K562 (cell line): Measurements from ENCODE around the gene KRTAP22-2. TPM values are rescaled to one million over a fixed set of nuclear protein-coding genes. Genes with fewer than 3 reads are reported as not detected.
A peak's percentile ranks its signal among the peaks of the same experiment; 100 is the strongest.

Experiments
- ATAC-seq: fragments of 200-7000 bp; cut with Tn5 transposase; 3 replicates; pipeline ENCODE4 v1.9.1; 2020; ENCODE audit warnings: moderate library complexity
- BruUV-seq: library from RNA; stranded (reverse); fragments of 400-500 nt; replicated peaks from 2 replicates; lab custom pipeline; 2021; lab: Mats Ljungman, UMichigan
- CTCF ChIA-PET: fragments of 300-600 bp; formaldehyde crosslinking; extraction: SDS; loops from one replicate; lab custom pipeline; 2021; ENCODE audit warnings: low intra/inter-chr PET ratio; lab: Yijun Ruan, JAX
- POLR2A ChIA-PET: fragments of 300-600, 350-650 bp; sonication (Branson Sonifier 250); formaldehyde crosslinking; extraction: SDS; loops from one replicate; lab custom pipeline; 2021; ENCODE audit warnings: antibody characterized with exemption, inconsistent platforms; lab: Yijun Ruan, JAX
- DNase-seq, 4 experiments: peaks; one replicate each; pipeline versions ENCODE4 v3.0.0 to v3.0.0-alpha.2; 2011 to 2018; ENCODE audit warnings: low spot score in 3 of 4, mixed read lengths in 3 of 4; ENCODE audit errors: extremely low read depth in 1 of 4
- FAIRE-seq: peaks from 2 replicates; lab custom pipeline; 2011; peaks lifted over from hg19 to GRCh38; lab: Jason Lieb, UNC
- H2AFZ ChIP-seq: 2 replicates; pipeline ENCODE4 v1.6.0; 2011; ENCODE audit warnings: low read depth, low read length, control low read depth, inconsistent platforms
- H3K27ac ChIP-seq: fragments of 200-600 bp; 3 replicates; pipeline ENCODE4 v1.8.0; 2011; ENCODE audit warnings: low read depth, mild to moderate bottlenecking, control low read depth, inconsistent platforms, low read length, moderate library complexity, mixed read lengths; ENCODE audit errors: extremely low read depth
- H3K27me3 ChIP-seq, 2 experiments: fragments of 300-600 bp in 1 of 2; 2 replicates in 1 of 2; 3 replicates in 1 of 2; pipeline versions ENCODE4 v1.6.0 to v1.8.0; 2011; ENCODE audit warnings: inconsistent platforms in 2 of 2, low read length in 2 of 2, mild to moderate bottlenecking in 1 of 2, mixed read lengths in 1 of 2, moderate library complexity in 1 of 2; ENCODE audit not compliant: control insufficient read depth in 2 of 2, insufficient read depth in 2 of 2
- H3K36me3 ChIP-seq: fragments of 300-600 bp; 3 replicates; pipeline ENCODE4 v1.8.0; 2011; ENCODE audit warnings: mild to moderate bottlenecking, low read length, inconsistent platforms; ENCODE audit not compliant: control insufficient read depth, insufficient read depth
- H3K4me1 ChIP-seq, 2 experiments: fragments of 200-600 bp in 1 of 2; replicated peaks in 1 of 2; 2 replicates in 1 of 2; 3 replicates in 1 of 2; pipeline versions ENCODE4 v1.5.1 to v1.8.0; 2011; ENCODE audit warnings: inconsistent platforms in 2 of 2, low read length in 2 of 2, mild to moderate bottlenecking in 1 of 2, mixed read lengths in 1 of 2, moderate library complexity in 1 of 2; ENCODE audit not compliant: control insufficient read depth in 2 of 2, insufficient read depth in 2 of 2
- H3K4me2 ChIP-seq: 2 replicates; pipeline ENCODE4 v1.6.1; 2011; ENCODE audit warnings: low read length, control low read depth, inconsistent platforms, mixed read lengths; ENCODE audit not compliant: insufficient read depth
- H3K4me3 ChIP-seq: fragments of 200-600 bp; sonication (generic), shearing (Covaris generic); 2 replicates; pipeline ENCODE4 v1.5.1; 2016; ENCODE audit warnings: control low read depth, inconsistent platforms
- H3K79me2 ChIP-seq: fragments of 200-600 bp; 3 replicates; pipeline ENCODE4 v1.8.0; 2011; ENCODE audit warnings: low read length, inconsistent platforms; ENCODE audit not compliant: control insufficient read depth, insufficient read depth
- H3K9ac ChIP-seq, 2 experiments: 2 replicates each; pipeline versions ENCODE4 v1.6.0 to v1.6.1; 2011; ENCODE audit warnings: low read depth in 2 of 2, low read length in 2 of 2, control low read depth in 1 of 2, inconsistent platforms in 1 of 2, mild to moderate bottlenecking in 1 of 2, mixed read lengths in 1 of 2; ENCODE audit not compliant: insufficient read depth in 1 of 2
- H3K9me1 ChIP-seq: one replicate; pipeline ENCODE4 v1.6.0; 2011; ENCODE audit warnings: inconsistent platforms, mild to moderate bottlenecking, low read length, moderate library complexity; ENCODE audit not compliant: control insufficient read depth, insufficient read depth
- H3K9me3 ChIP-seq: replicated peaks from 2 replicates; pipeline ENCODE4 v1.5.1; 2011; ENCODE audit warnings: low read depth, low read length, inconsistent platforms; ENCODE audit not compliant: control insufficient read depth, insufficient read depth
- H4K20me1 ChIP-seq: replicated peaks from 2 replicates; pipeline ENCODE4 v1.6.1; 2011; ENCODE audit warnings: low read length, inconsistent platforms, mixed read lengths; ENCODE audit not compliant: control insufficient read depth, insufficient read depth
- BCOR ChIP-seq: fragments of 450-650 bp; IDR thresholded peaks from 2 replicates; pipeline ENCODE4 v1.6.1; 2016
- CCNT2 ChIP-seq: IDR thresholded peaks from 2 replicates; pipeline ENCODE4 v1.6.1; 2011; ENCODE audit warnings: borderline replicate concordance, low read depth, mild to moderate bottlenecking, moderate library complexity, mixed read lengths, low read length; ENCODE audit not compliant: insufficient read length; ENCODE audit errors: extremely low read depth
- HMG20A ChIP-seq: fragments of 450-650 bp; formaldehyde crosslinking; conservative IDR thresholded peaks from 2 replicates; pipeline ENCODE4 v1.4.0; 2020; ENCODE audit warnings: mild to moderate bottlenecking, mixed read lengths
- NR3C1 ChIP-seq: sonication (generic); formaldehyde crosslinking; IDR thresholded peaks from 2 replicates; pipeline ENCODE4 v1.8.1; 2022; ENCODE audit warnings: missing genetic modification reagents
- NR4A1 ChIP-seq, 2 experiments: fragments of 250-450 bp in 1 of 2; fragments of 450-650 bp in 1 of 2; sonication (Bioruptor Pico) in 1 of 2; IDR thresholded peaks; 2 replicates each; pipeline versions ENCODE4 v1.4.0 to v1.6.1; 2016 to 2020; ENCODE audit warnings: mild to moderate bottlenecking in 2 of 2, missing compliant biosample characterization in 1 of 2, missing genetic modification characterization in 1 of 2, moderate library complexity in 1 of 2
- PRPF4 ChIP-seq: fragments of 200-400 bp; formaldehyde crosslinking; IDR thresholded peaks from one replicate; pipeline ENCODE4 v1.6.1; 2017; ENCODE audit warnings: low read length, low read depth, mild to moderate bottlenecking; ENCODE audit not compliant: insufficient read depth, poor library complexity, severe bottlenecking
- SMARCA4 ChIP-seq: fragments of 450-650 bp; IDR thresholded peaks from 2 replicates; pipeline ENCODE4 v1.6.1; 2016
- ZNF212 ChIP-seq: fragments of 450-650 bp; formaldehyde crosslinking; IDR thresholded peaks from 2 replicates; pipeline ENCODE4 v1.4.0; 2020; ENCODE audit warnings: mild to moderate bottlenecking
- ZNF316 ChIP-seq: fragments of 450-650 bp; IDR thresholded peaks from 2 replicates; pipeline ENCODE4 v1.6.1; 2016
- WGBS: fragments of 100-300 bp; shearing (Covaris generic); methylation state at CpG from one replicate; pipeline ENCODE4 v1.1.6; 2016; ENCODE audit warnings: low coverage, mixed read lengths; ENCODE audit not compliant: insufficient coverage; ENCODE audit errors: missing lambda C conversion rate; 5-methylcytosine and 5-hydroxymethylcytosine counted together
- in situ Hi-C: fragments of 300-500 bp; cut with MboI; formaldehyde crosslinking; loops from 4 replicates; pipeline ENCODE4 v1.15.0; 2018; ENCODE audit warnings: inconsistent platforms, mixed read lengths
- intact Hi-C: fragments of 100-400 bp; cut with micrococcal nuclease; formaldehyde crosslinking; loops from 2 replicates; pipeline ENCODE4 v1.14.2; 2022
- polyA plus RNA-seq, 8 experiments: library from polyadenylated mRNA; depleted of rRNA in 4 of 8; stranded (reverse) in 5 of 8; unstranded in 3 of 8; fragments of >200 nt; fragmentation: Nextera tagmentation in 2 of 8; fragmentation: Illumina TruSeq in 1 of 8; extraction: Ambion mirVana in 2 of 8; extraction: Trizol in 1 of 8; gene quantifications; 2 replicates each; pipeline versions ENCODE4 v1.2.1 to v1.2.3, GENCODE V29; 2011 to 2014; ENCODE audit warnings: inconsistent platforms in 1 of 8, missing spikeins in 1 of 8
- total RNA-seq, 7 experiments: library from RNA; depleted of rRNA in 6 of 7; stranded (reverse); fragments of >200 nt in 6 of 7; fragmentation: Illumina TruSeq in 2 of 7; extraction: Trizol in 2 of 7; gene quantifications; 2 replicates each; pipeline versions ENCODE4 v1.2.1 to v1.2.3, GENCODE V29; 2011 to 2021; ENCODE audit warnings: low replicate concordance in 1 of 7

The KRTAP22-2 gene
- total and polyA plus RNA-seq, 9 of the 15 experiments (the other 6 are each of a cell fraction or from before 2014, with no cell fraction given): not detected

DNA sequence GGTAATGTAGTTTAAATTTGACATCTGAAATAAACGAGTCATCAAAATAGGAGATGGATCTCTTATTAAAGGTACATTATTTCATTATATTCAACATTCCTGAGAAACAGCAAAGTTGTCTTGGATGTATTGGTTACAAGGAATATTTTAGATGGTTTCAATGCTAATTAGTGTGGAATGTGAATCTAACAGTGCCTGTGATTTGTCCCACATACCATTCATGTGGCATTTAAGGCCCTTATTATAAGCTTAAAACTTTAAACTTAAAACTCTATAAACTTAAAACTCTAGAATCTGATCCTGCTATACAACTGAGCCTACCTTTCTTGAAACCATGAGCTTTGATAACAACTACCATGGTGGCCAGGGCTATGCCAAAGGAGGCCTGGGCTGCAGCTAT lies 10.6 kb upstream of the KRTAP22-2 start, which contains the start of gene KRTAP22-1:
Gene KRTAP22-1, plus strand, starts transcription at position 301 of the 400 bp plus-strand sequence.
- peaks cover 4% of the 10 kb centered on the region for H3K9me3 ChIP-seq
- H3K9ac ChIP-seq: no peak within 1 kb of the TSS
- no peaks in the 10 kb centered on the region for H3K9me1 ChIP-seq
- no peak within 1 kb of the TSS for H3K4me2 ChIP-seq
- POLR2A ChIA-PET: no interaction called here
- no peak within 1 kb of the TSS for H3K27ac ChIP-seq
- BruUV-seq: no TSS peak
- 0% methylated on average over 1 of the region's 1 CpG for WGBS
- DNase-seq: no peak
- no peaks in the 10 kb centered on the region for H3K36me3 ChIP-seq
- H3K27me3 ChIP-seq: no peaks in the 10 kb centered on the region
- intact Hi-C loops: no loop called here
- no peak for TF ChIP-seq ZNF212 (CRISPR knock-in tag)
- TF ChIP-seq ZNF316: peak; percentile 8; the same call in 1 of the 2 replicates
- TF ChIP-seq, all 486 proteins: peak for 1
- in situ Hi-C loops: no loop called here
- H3K4me1 ChIP-seq: no peaks in the 10 kb centered on the region
- FAIRE-seq (no peak), ATAC-seq (no peak)
- H3K79me2 ChIP-seq: no peaks in the 10 kb centered on the region
- no peaks in the 10 kb centered on the region for H4K20me1 ChIP-seq
- H2AFZ ChIP-seq: no peak within 1 kb of the TSS
- H3K4me3 ChIP-seq: no peak within 1 kb of the TSS
- CTCF ChIA-PET: interaction anchor here (0.6 kb wide), 1 partner anchor 813 kb away, joined by 3 read pairs; no protein-coding TSS in a partner anchor

DNA sequence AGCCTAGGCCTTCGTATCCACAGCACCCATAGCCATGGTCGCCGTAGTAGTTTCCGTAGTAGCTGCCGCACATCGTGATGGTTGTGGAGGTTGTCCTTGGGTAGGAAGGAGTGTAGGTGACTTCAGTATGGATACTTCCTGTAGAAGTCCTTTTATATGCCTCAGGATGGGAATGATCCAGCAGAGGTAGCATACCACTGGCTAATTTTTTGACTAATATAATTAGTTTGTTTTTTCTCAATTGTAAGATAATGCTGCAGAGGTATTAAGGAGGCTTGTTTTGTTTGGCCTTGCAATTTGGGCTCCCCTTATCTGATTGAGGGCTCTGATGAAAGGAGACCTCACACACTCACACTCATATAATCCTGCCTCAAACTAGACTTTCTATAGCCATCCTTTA lies 8.6 kb upstream of the KRTAP22-2 start, which contains the start of gene KRTAP6-2:
Gene KRTAP6-2, minus strand, starts transcription at position 101 of the 400 bp plus-strand sequence. Its CDS starts 28 bp downstream, at position 73.
- no peak within 1 kb of the TSS for H2AFZ ChIP-seq
- BruUV-seq: no TSS peak
- intact Hi-C loops (no loop called here), in situ Hi-C loops (no loop called here)
- 0% methylated on average over 6 of the region's 6 CpGs for WGBS
- no peaks in the 10 kb centered on the region for H3K79me2 ChIP-seq
- no peak within 1 kb of the TSS for H3K4me3 ChIP-seq
- H3K9me3 ChIP-seq: no peaks in the 10 kb centered on the region
- FAIRE-seq: no peak
- no peaks in the 10 kb centered on the region for H3K9me1 ChIP-seq
- POLR2A ChIA-PET: no interaction called here
- H3K4me2 ChIP-seq: no peak within 1 kb of the TSS
- no peak within 1 kb of the TSS for H3K9ac ChIP-seq
- H4K20me1 ChIP-seq: no peaks in the 10 kb centered on the region
- no peak for TF ChIP-seq NR3C1
- TF ChIP-seq SMARCA4: no peak
- TF ChIP-seq BCOR: no peak
- no peak for TF ChIP-seq NR4A1 (CRISPR knock-in tag; IDR thresholded peaks at IDR 0.05)
- no peak for TF ChIP-seq NR4A1 (tag; IDR thresholded peaks at IDR 0.05)
- no peak for TF ChIP-seq HMG20A
- no peak for TF ChIP-seq PRPF4
- no peak for TF ChIP-seq CCNT2
- no peaks in the 10 kb centered on the region for H3K4me1 ChIP-seq
- no peak for DNase-seq
- CTCF ChIA-PET: no interaction called here
- no peaks in the 10 kb centered on the region for H3K36me3 ChIP-seq
- no peak for ATAC-seq
- H3K27me3 ChIP-seq: no peaks in the 10 kb centered on the region
- no peak within 1 kb of the TSS for H3K27ac ChIP-seq
